ENCODE results near the gene RACK1.

RACK1 gene

DNA sequence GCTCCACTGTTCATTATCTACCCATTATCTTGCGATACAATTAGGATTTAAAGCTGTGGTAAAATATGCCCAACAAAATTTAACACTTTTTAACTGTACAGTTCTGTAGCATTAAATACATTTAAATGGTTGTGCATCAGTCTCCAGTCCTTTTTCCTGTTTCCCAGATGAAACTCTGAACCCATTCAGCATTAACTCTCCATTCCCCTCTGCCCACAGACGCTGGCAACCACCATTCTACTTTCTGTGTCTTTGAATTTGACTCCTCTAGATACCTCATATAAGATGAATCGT is 35.8 kb downstream of the RACK1 start:
- POLR2A ChIA-PET = interaction anchor here (1.6 kb wide), 1 partner anchor 10 kb away, joined by 7 read pairs; no protein-coding TSS in a partner anchor
- TF ChIP-seq, protein P1, sequence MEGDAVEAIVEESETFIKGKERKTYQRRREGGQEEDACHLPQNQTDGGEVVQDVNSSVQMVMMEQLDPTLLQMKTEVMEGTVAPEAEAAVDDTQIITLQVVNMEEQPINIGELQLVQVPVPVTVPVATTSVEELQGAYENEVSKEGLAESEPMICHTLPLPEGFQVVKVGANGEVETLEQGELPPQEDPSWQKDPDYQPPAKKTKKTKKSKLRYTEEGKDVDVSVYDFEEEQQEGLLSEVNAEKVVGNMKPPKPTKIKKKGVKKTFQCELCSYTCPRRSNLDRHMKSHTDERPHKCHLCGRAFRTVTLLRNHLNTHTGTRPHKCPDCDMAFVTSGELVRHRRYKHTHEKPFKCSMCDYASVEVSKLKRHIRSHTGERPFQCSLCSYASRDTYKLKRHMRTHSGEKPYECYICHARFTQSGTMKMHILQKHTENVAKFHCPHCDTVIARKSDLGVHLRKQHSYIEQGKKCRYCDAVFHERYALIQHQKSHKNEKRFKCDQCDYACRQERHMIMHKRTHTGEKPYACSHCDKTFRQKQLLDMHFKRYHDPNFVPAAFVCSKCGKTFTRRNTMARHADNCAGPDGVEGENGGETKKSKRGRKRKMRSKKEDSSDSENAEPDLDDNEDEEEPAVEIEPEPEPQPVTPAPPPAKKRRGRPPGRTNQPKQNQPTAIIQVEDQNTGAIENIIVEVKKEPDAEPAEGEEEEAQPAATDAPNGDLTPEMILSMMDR (IDR thresholded peaks at IDR 0.05; ENCODE audit: control extremely low read depth, extremely low read depth, low read depth, missing control alignments) = no peak
- DNase-seq (ENCODE audit: extremely low spot score) = no peak
- CTCF ChIA-PET = interaction anchor here (1.3 to 8.2 kb wide), 8 partner anchors 8 to 40 kb away, joined by 3 to 109 read pairs (median 8); partner anchors contain the start of gene TRIM41

DNA sequence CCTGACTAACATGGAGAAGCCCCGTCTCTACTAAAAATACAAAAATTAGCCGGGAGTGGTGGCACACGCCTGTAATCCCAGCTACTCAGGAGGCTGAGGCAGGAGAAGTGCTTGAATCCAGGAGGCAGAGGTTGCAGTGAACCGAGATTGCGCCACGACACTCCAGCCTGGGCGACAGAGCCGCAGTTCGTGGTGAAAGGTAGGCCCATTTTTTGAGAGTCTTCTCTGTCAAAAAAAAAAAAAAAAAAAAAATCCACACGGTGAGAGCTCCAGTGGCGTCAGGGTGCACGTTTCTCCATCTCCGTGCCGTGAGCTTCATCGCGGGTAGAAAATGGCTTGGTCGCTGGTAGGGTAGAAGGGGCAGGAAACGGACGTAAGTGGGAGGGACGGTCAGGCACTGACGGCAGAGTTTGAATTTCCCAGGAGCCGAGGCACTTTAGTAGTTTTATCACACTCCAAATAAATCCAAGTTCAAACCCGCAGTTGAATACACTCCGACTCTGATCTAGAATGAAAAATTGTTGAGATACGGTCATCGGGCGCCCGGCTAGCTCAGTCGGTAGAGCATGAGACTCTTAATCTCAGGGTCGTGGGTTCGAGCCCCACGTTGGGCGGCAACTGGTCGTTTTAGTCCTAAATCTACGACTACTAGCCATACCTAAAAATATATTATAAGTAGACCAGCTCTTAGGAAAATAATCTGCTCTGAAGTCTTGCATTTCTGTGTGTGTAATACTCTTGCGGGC is 36.3 kb downstream of the RACK1 start:
- ChIA-PET CTCF (interaction anchor here (1.2 to 8.2 kb wide), 9 partner anchors 9 to 48 kb away, joined by 3 to 109 read pairs (median 7); partner anchors contain the start of gene TRIM41), POLR2A (interaction anchor here (0.6 to 1.6 kb wide), 4 partner anchors 10 to 32 kb away, joined by 3 to 8 read pairs (median 6); no protein-coding TSS in a partner anchor)
- DNase-seq (ENCODE audit: extremely low spot score) = no peak
- TF ChIP-seq, protein P1 (IDR thresholded peaks at IDR 0.05; ENCODE audit: control extremely low read depth, extremely low read depth, low read depth, missing control alignments) = no peak

DNA sequence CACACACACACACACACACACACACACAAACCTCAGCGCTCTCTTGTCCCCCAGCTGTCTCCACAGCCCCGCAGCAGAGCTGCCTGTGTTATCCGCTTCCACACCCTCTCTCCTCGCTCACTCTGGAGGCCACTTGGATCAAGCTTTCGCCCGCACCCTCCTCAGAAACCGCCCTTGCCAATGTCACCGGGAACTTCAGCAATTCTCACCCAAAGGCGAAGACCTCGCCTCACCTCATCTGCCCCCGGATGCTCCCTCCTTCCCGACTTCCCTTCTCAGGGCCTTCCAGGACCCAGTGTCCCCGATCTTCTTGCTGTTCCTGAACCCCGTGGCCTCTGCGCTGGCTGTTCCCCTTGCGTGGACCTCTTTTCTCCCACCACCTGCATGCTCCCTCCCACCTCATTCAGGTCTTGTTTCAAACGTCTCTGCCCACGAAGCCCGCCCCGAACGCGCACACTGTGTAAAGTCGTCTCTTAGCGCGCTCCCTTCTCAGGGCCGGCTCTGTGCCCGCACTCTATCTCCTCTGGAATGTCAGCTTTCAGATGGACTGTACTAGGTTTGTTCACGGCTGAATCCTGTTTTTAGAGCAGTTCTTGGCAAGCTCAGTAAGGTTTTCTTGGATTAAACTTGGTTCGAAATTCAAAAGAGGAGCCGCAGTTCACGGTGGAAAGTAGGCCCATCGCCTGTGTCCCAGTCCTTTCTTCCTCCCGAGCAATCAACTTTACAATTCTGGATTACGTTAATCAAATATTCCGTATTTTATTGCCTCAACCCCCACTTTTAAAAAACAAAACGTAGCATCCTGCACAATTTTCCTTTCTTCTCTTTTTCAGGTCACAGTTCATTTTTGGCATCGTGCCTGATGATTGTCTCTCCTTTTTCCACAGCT is 37.7 kb downstream of the RACK1 start:
- TF ChIP-seq, protein P1 (IDR thresholded peaks at IDR 0.05; ENCODE audit: control extremely low read depth, extremely low read depth, low read depth, missing control alignments) = no peak
- DNase-seq (ENCODE audit: extremely low spot score) = no peak
- CTCF ChIA-PET = interaction anchor here (1.2 to 8.2 kb wide), 8 partner anchors 8 to 46 kb away, joined by 3 to 109 read pairs (median 8); partner anchors contain the start of gene TRIM41
- POLR2A ChIA-PET = interaction anchor here (0.6 to 1.6 kb wide), 5 partner anchors 8 to 346 kb away, joined by 3 to 8 read pairs (median 4); partner anchors contain the start of gene TRIM52

DNA sequence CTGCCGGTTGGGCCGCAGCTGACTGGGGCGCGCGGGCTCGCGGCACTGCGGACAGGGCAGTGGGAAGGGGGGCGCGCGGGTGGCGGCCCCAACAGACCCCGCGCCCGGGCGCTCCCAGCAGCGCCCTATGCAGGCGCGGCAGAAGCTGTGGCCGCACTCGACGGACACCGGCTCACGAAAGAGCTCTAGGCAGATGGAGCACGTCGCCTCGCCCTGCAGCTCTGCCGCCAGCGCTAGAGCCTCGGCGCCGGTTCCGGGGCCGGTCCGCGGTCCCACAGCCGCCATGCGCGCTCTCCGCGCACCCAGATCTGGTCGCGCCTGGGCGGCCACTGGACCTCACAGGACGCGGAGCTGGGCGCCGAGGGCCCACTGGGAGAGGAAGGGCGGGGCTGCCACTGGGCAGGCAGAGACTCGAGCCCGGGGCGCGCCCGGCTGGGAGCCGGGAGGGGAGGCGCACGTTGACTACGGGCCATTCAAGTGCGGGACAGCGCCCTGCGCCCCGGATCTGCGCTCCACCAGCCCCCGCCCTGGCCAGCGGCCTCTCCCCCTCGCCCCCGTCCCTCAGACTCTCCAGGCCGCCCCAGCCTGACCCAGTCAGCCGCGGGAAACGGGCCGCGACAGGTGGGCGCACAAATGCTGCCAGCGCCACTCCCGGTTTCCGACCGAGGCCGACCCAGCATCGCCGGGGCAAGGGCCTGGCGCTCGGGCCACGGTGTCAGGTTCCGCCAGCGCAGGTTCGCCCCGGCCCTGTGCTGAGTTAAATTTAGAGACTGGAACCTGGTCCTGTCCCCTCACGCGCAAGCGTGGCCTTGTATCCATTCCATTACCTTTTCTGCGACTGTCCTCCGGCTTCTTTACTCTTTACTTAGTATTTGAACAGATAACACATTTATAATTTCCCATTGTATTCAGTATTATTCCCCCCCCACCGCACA is 38.6 kb downstream of the RACK1 start, which contains the start of gene TRIM7:
Gene TRIM7 (minus strand): TSS at position 371 of the 935 bp plus-strand sequence. CDS start 86 bp downstream, at position 285.
- TF ChIP-seq, protein P1 (IDR thresholded peaks at IDR 0.05; ENCODE audit: control extremely low read depth, extremely low read depth, low read depth, missing control alignments) = no peak
- no peak for DNase-seq (ENCODE audit: extremely low spot score)
- ChIA-PET CTCF (interaction anchor here (1.0 to 8.2 kb wide), 2 partner anchors 14 to 36 kb away, joined by 3 to 109 read pairs; no protein-coding TSS in a partner anchor), POLR2A (interaction anchor here (1.2 kb wide), 1 partner anchor 55 kb away, joined by 3 read pairs; the partner anchor contains the start of gene TRIM52)

DNA sequence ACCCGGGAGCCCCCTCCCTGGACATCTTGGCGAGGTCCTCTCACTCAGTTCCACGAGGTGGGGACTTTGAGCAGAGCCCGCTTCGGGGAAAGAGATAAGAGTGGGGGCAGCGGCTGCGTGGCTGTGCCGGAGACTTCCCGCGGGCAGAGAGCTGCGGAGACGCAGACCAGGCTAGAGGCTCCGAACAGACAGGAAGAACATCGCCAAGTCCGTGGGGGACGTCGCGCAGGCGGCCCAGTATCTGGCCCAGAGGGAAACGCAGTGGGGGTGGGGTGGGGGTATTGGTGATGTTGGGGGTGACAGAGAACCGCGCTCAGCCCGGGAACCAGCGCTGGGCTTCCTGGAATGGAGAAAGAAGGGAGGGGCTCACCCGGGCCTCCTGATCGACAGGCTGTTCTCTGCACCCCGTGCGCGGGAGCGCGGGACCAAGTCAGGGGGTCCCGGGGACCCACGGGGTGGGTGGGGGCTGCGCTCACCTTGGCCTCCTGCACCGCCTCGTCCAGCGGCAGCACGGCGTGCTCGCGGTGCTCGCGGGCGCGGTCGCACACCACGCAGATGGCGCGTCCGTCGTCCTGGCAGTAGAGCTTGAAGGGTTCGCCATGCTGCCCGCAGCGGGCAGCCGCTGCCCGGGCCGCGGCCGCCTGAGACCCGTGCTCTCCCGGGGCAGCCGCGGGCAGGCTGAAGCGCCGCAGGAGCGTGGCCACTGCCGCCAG is 39.4 kb downstream of the RACK1 start:
- no peak for DNase-seq (ENCODE audit: extremely low spot score)
- TF ChIP-seq, protein P1 (IDR thresholded peaks at IDR 0.05; ENCODE audit: control extremely low read depth, extremely low read depth, low read depth, missing control alignments) = no peak
- ChIA-PET POLR2A (interaction anchor here (1.2 kb wide), 1 partner anchor 56 kb away, joined by 3 read pairs; the partner anchor contains the start of gene TRIM52), CTCF (interaction anchor here (1.0 to 8.2 kb wide), 3 partner anchors 13 to 37 kb away, joined by 3 to 109 read pairs (median 3); no protein-coding TSS in a partner anchor)

Data from GM10248 (cell line).